IMR-90 (cell line): ENCODE data around the gene DNAJC5G. TPM values are rescaled to one million over a fixed set of nuclear protein-coding genes. Genes with fewer than 3 reads are reported as not detected.

Source experiments
- ATAC-seq: fragments of 200-7000 bp; cut with Tn5 transposase; 2 replicates; pipeline ENCODE4 v1.9.1; 2020; ENCODE audit warnings: low read depth, mild to moderate bottlenecking, moderate library complexity
- BruUV-seq: library from RNA; stranded (reverse); fragments of 400-500 nt; replicated peaks from 2 replicates; lab custom pipeline; 2021; lab: Mats Ljungman, UMichigan
- CTCF ChIA-PET: fragments of 300-600 bp; formaldehyde crosslinking; extraction: SDS; loops from one replicate; lab custom pipeline; 2021; ENCODE audit warnings: antibody characterized with exemption; lab: Yijun Ruan, JAX
- POLR2A ChIA-PET: fragments of 300-600 bp; sonication (Branson Sonifier 250); formaldehyde crosslinking; loops from one replicate; lab custom pipeline; 2022; ENCODE audit warnings: antibody characterized with exemption; ENCODE audit not compliant: unreplicated experiment; lab: Charles Lee
- DNase-seq: peaks from one replicate; pipeline ENCODE4 v3.0.0; 2013
- H2AFZ ChIP-seq: replicated peaks from 2 replicates; pipeline ENCODE3; 2013; ENCODE audit warnings: low read length, mild to moderate bottlenecking; ENCODE audit not compliant: poor library complexity
- H2AK5ac ChIP-seq: 2 replicates; pipeline ENCODE4 v1.6.1; 2013; ENCODE audit warnings: low read depth, low read length, inconsistent platforms
- H2AK9ac ChIP-seq: replicated peaks from 2 replicates; pipeline ENCODE3; 2013; ENCODE audit warnings: mild to moderate bottlenecking, low read depth, low read length, moderate library complexity; ENCODE audit not compliant: poor library complexity
- H2BK120ac ChIP-seq: 2 replicates; pipeline ENCODE4 v1.6.1; 2013; ENCODE audit warnings: low read depth, low read length, inconsistent platforms
- H2BK15ac ChIP-seq: 3 replicates; pipeline ENCODE4 v1.6.1; 2013; ENCODE audit warnings: low read depth, low read length, inconsistent platforms
- H2BK20ac ChIP-seq: 2 replicates; pipeline ENCODE4 v1.6.1; 2013; ENCODE audit warnings: low read depth, mild to moderate bottlenecking, inconsistent platforms, low read length, moderate library complexity
- H2BK5ac ChIP-seq: 2 replicates; pipeline ENCODE4 v1.6.1; 2013; ENCODE audit warnings: mild to moderate bottlenecking, low read depth, low read length, inconsistent platforms; ENCODE audit not compliant: poor library complexity, severe bottlenecking
- H3K14ac ChIP-seq: replicated peaks from 2 replicates; pipeline ENCODE4 v1.6.1; 2013; ENCODE audit warnings: low read depth, low read length, inconsistent platforms
- H3K18ac ChIP-seq: 2 replicates; pipeline ENCODE4 v1.6.1; 2013; ENCODE audit warnings: low read depth, low read length, control low read depth
- H3K23ac ChIP-seq: 2 replicates; pipeline ENCODE4 v1.6.1; 2013; ENCODE audit warnings: low read depth, low read length, inconsistent platforms
- H3K27ac ChIP-seq: 2 replicates; pipeline ENCODE4 v1.5.1; 2013; ENCODE audit warnings: mild to moderate bottlenecking, control low read depth, low read length; ENCODE audit not compliant: insufficient read depth
- H3K27me3 ChIP-seq: 2 replicates; pipeline ENCODE4 v1.6.1; 2013; ENCODE audit warnings: low read length; ENCODE audit not compliant: control insufficient read depth, insufficient read depth
- H3K36me3 ChIP-seq: 2 replicates; pipeline ENCODE4 v1.6.1; 2013; ENCODE audit warnings: low read length, mixed read lengths; ENCODE audit not compliant: control insufficient read depth, insufficient read depth
- H3K4ac ChIP-seq: 2 replicates; pipeline ENCODE4 v1.6.1; 2013; ENCODE audit warnings: low read depth, low read length, inconsistent platforms
- H3K4me1 ChIP-seq: 2 replicates; pipeline ENCODE4 v1.6.1; 2013; ENCODE audit warnings: low read length, mixed read lengths; ENCODE audit not compliant: control insufficient read depth, insufficient read depth
- H3K4me2 ChIP-seq: 2 replicates; pipeline ENCODE4 v1.6.1; 2013; ENCODE audit warnings: low read depth, mild to moderate bottlenecking, control low read depth, low read length, moderate library complexity
- H3K4me3 ChIP-seq: 2 replicates; pipeline ENCODE4 v1.5.1; 2013; ENCODE audit warnings: low read depth, mild to moderate bottlenecking, control low read depth, low read length, moderate library complexity; ENCODE audit not compliant: insufficient read depth
- H3K56ac ChIP-seq: 2 replicates; pipeline ENCODE4 v1.6.1; 2013; ENCODE audit warnings: low read length, inconsistent platforms; ENCODE audit not compliant: insufficient read depth; ENCODE audit errors: extremely low read depth
- H3K79me1 ChIP-seq, 2 experiments: 2 replicates each; pipeline ENCODE4 v1.6.1; 2013; ENCODE audit warnings: low read length in 2 of 2, inconsistent platforms in 1 of 2, low read depth in 1 of 2
- H3K9ac ChIP-seq: 2 replicates; pipeline ENCODE4 v1.6.1; 2013; ENCODE audit warnings: low read depth, low read length, control low read depth
- H3K9me1 ChIP-seq: 2 replicates; pipeline ENCODE4 v1.6.1; 2013; ENCODE audit warnings: low read length, inconsistent platforms; ENCODE audit not compliant: insufficient read depth
- H3K9me3 ChIP-seq: 2 replicates; pipeline ENCODE4 v1.6.1; 2013; ENCODE audit warnings: low read length; ENCODE audit not compliant: control insufficient read depth, insufficient read depth
- H4K20me1 ChIP-seq: 2 replicates; pipeline ENCODE4 v1.6.1; 2013; ENCODE audit warnings: low read length, inconsistent platforms; ENCODE audit not compliant: insufficient read depth
- H4K5ac ChIP-seq: 2 replicates; pipeline ENCODE4 v1.6.1; 2013; ENCODE audit warnings: mild to moderate bottlenecking, low read depth, low read length, control low read depth
- H4K8ac ChIP-seq, 2 experiments: 2 replicates each; pipeline ENCODE4 v1.6.1; 2013; ENCODE audit warnings: low read depth in 2 of 2, low read length in 2 of 2, control low read depth in 1 of 2, inconsistent platforms in 1 of 2
- H4K91ac ChIP-seq: 2 replicates; pipeline ENCODE4 v1.6.1; 2013; ENCODE audit warnings: low read depth, low read length, inconsistent platforms; ENCODE audit not compliant: insufficient read depth
- BHLHE40 ChIP-seq: fragments of 150-350 bp; IDR thresholded peaks from 2 replicates; pipeline ENCODE4 v1.6.1; 2016; ENCODE audit warnings: mild to moderate bottlenecking, low read depth, low read length
- CEBPB ChIP-seq: IDR thresholded peaks from 2 replicates; pipeline ENCODE4 v1.6.1; 2012; ENCODE audit warnings: low read depth, low read length, improper control_type of control experiment
- CHD1 ChIP-seq: IDR thresholded peaks from 2 replicates; pipeline ENCODE4 v1.6.1; 2012; ENCODE audit warnings: low read depth, low read length, improper control_type of control experiment
- CTCF ChIP-seq: conservative IDR thresholded peaks from 2 replicates; pipeline ENCODE4 v1.5.1; 2012; ENCODE audit warnings: mild to moderate bottlenecking, low read depth, low read length, improper control_type of control experiment
- FOS ChIP-seq: fragments of 150-350 bp; IDR thresholded peaks from 2 replicates; pipeline ENCODE4 v1.6.1; 2016; ENCODE audit warnings: low read depth, low read length
- MAFK ChIP-seq: IDR thresholded peaks from 2 replicates; pipeline ENCODE4 v1.6.1; 2012; ENCODE audit warnings: low read depth, low read length, improper control_type of control experiment
- NFE2L2 ChIP-seq: fragments of 150-350 bp; IDR thresholded peaks from 2 replicates; pipeline ENCODE4 v1.6.1; 2016; ENCODE audit warnings: low read depth, mild to moderate bottlenecking, low read length
- POLR2A ChIP-seq: IDR thresholded peaks from 2 replicates; pipeline ENCODE4 v1.6.1; 2012; ENCODE audit warnings: mild to moderate bottlenecking, low read depth, low read length
- RAD21 ChIP-seq: IDR thresholded peaks from 2 replicates; pipeline ENCODE4 v1.6.1; 2012; ENCODE audit warnings: low read length, improper control_type of control experiment
- RCOR1 ChIP-seq: IDR thresholded peaks from 2 replicates; pipeline ENCODE4 v1.6.1; 2012; ENCODE audit warnings: mild to moderate bottlenecking, low read length, improper control_type of control experiment; ENCODE audit not compliant: insufficient replicate concordance
- SMC3 ChIP-seq: fragments of 150-350 bp; IDR thresholded peaks from 2 replicates; pipeline ENCODE4 v1.6.1; 2016; ENCODE audit warnings: low read depth, mild to moderate bottlenecking, antibody characterized with exemption, low read length, moderate library complexity
- WGBS, 2 experiments: methylation state at CpG; one replicate each; pipeline versions ENCODE4 v1.1.5 to v1.1.7; 2013; ENCODE audit warnings: missing lambda C conversion rate in 2 of 2; ENCODE audit not compliant: insufficient read length in 1 of 2; ENCODE audit errors: extremely low coverage in 2 of 2; 5-methylcytosine and 5-hydroxymethylcytosine counted together
- dilution Hi-C: fragments of 300-500 bp; cut with HindIII; formaldehyde crosslinking; loops from one replicate; pipeline ENCODE4 v1.14.3; 2018; ENCODE audit warnings: low sequenced_read_pairs; ENCODE audit not compliant: unreplicated experiment
- in situ Hi-C: fragments of 300-500 bp; cut with MboI; formaldehyde crosslinking; loops from 3 replicates; pipeline ENCODE4 v1.14.3; 2019; ENCODE audit warnings: low sequenced_read_pairs, inconsistent platforms, mixed read lengths
- intact Hi-C: fragments of 100-400 bp; cut with micrococcal nuclease; formaldehyde crosslinking; loops from 2 replicates; pipeline ENCODE4 v1.10.0; 2022
- polyA plus RNA-seq, 3 experiments: library from polyadenylated mRNA; depleted of rRNA; stranded (reverse); fragments of >200 nt; gene quantifications; 2 replicates each; pipeline ENCODE4 v1.2.3, GENCODE V29; 2012; ENCODE audit warnings: low replicate concordance in 1 of 3
- total RNA-seq: library from RNA; depleted of rRNA; stranded (reverse); fragments of >200 nt; gene quantifications from 2 replicates; pipeline ENCODE4 v1.2.3, GENCODE V29; 2012
- TF ChIP-seq, protein P1 (sequence below): fragments of 150-350 bp; IDR thresholded peaks from 2 replicates; pipeline ENCODE4 v1.6.1; 2017; ENCODE audit warnings: mild to moderate bottlenecking, antibody characterized with exemption, low read length, low read depth

Gene DNAJC5G
- total and polyA plus RNA-seq, 2 of the 4 experiments (the other 2 are of a cell fraction), result not detected

DNA sequence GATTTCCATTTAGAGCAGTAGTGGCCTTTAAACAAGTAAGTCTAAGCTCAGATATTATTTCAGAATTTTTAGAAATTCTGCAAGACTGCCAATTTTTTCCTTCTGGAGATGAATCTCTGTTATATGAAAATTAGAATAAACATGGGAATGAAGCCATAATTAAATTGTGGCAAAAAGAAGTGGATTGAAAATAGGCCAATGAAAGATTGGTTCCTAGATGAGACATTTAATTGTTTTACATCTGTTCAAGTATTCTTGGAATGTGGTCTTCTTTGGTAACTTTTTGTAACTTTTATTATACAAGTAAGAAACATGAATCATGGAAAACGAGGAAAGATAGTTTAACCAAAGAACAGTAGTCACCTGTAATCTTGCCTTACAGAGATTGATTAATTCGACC is 47.7 kb upstream of the DNAJC5G start:
- Histone ChIP-seq H3K79me1 (no peaks in the 10 kb centered on the region; a peak in 1 of 4 replicates), H3K4ac (no peak overlapping the region), H3K4me2 (no peak overlapping the region), H3K9me3 (no peaks in the 10 kb centered on the region), H3K9me1 (no peaks in the 10 kb centered on the region; the same call in 1 of the 2 replicates), H3K56ac (no peak overlapping the region), H2AK5ac (no peak overlapping the region), H2BK5ac (no peak overlapping the region), H2AK9ac (no peak overlapping the region), H3K18ac (no peak overlapping the region), H4K20me1 (no peaks in the 10 kb centered on the region), H3K14ac (no peak overlapping the region), H4K8ac (no peak overlapping the region), H2BK15ac (no peak overlapping the region), H3K36me3 (peaks cover 55% of the 10 kb centered on the region), H3K27me3 (no peaks in the 10 kb centered on the region), H4K91ac (no peak overlapping the region), H3K23ac (no peak overlapping the region), H3K4me3 (no peak overlapping the region), H2BK20ac (no peak overlapping the region), H2BK120ac (no peak overlapping the region), H2AFZ (no peak overlapping the region), H3K4me1 (no peaks in the 10 kb centered on the region), H3K27ac (no peak overlapping the region), H3K9ac (no peak overlapping the region), H4K5ac (no peak overlapping the region)
- DNase-seq, result no peak
- no TSS peak for BruUV-seq
- in situ Hi-C loops, result no loop called here
- ATAC-seq, result no peak
- intact Hi-C loops, result no loop called here
- ChIA-PET POLR2A (no interaction called here), CTCF (no interaction called here)
- no CpG with 5 or more reads among the region's 2 CpGs for WGBS, 2 experiments
- dilution Hi-C loops, result no loop called here
- TF ChIP-seq MAFK, result no peak
- TF ChIP-seq CHD1, result no peak
- TF ChIP-seq POLR2A, result no peak
- TF ChIP-seq NFE2L2, result no peak
- TF ChIP-seq CEBPB, result no peak
- TF ChIP-seq RAD21, result no peak
- no peak for TF ChIP-seq FOS
- no peak for TF ChIP-seq CTCF
- TF ChIP-seq BHLHE40, result no peak
- TF ChIP-seq SMC3, result no peak
- no peak for TF ChIP-seq RCOR1
- TF ChIP-seq, protein P1, sequence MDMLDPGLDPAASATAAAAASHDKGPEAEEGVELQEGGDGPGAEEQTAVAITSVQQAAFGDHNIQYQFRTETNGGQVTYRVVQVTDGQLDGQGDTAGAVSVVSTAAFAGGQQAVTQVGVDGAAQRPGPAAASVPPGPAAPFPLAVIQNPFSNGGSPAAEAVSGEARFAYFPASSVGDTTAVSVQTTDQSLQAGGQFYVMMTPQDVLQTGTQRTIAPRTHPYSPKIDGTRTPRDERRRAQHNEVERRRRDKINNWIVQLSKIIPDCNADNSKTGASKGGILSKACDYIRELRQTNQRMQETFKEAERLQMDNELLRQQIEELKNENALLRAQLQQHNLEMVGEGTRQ, result no peak
